NCI-H2196 treated with DMSO at 0.1 percent for 48 hours (cell line): ENCODE measurements around the gene PTGIR.

Experiments
- DNase-seq: peaks from one replicate; lab custom pipeline; 2025; ENCODE audit not compliant: unreplicated experiment; lab: John Stamatoyannopoulos, UW

The PTGIR gene

GRCh38 chr19:46601318-46602224, 23.3 kb downstream of the PTGIR start, which contains the start of gene CALM3:
Gene CALM3 (plus strand): TSS chr19:46601330. CDS start chr19:46601435, 105 bp downstream.
- DNase-seq, result no peak

GRCh38 chr19:46600384-46601317, 24.2 kb downstream of the PTGIR start:
- peak; percentile 97 for DNase-seq

GRCh38 chr19:46599716-46600373, 25.0 kb downstream of the PTGIR start:
- no peak for DNase-seq

GRCh38 chr19:46598372-46598917, 26.4 kb downstream of the PTGIR start:
- no peak for DNase-seq

- no peak for DNase-seq
Measured at GRCh38 chr19:46596008-46596407, 28.9 kb downstream of the PTGIR start.

DNA sequence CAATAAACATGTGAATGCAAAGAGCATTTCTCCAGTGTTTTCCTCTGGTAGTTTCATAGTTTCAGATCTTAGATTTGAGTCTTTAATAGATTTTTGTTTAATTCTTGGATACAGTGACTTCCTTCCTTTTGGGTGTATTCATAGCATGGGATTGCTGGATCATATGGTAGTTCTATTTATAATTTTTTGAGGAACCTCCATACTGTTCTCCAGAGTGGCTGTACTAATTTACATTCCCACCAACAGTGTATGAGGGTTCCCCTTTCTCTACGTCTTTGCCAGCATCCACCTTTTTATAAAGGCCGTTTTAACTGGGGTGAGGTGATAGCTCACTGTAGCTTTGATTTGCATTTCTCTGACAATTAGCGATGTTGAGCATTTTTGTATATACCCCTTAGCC, 33.0 kb downstream of the PTGIR start:
- DNase-seq, result no peak

- no peak for DNase-seq
Measured at GRCh38 chr19:46591254-46591653, 33.6 kb downstream of the PTGIR start.

- DNase-seq, result no peak
Measured at GRCh38 chr19:46587861-46588260, 37.0 kb downstream of the PTGIR start.

GRCh38 chr19:46586294-46586693, 38.6 kb downstream of the PTGIR start:
- DNase-seq, result no peak

DNA sequence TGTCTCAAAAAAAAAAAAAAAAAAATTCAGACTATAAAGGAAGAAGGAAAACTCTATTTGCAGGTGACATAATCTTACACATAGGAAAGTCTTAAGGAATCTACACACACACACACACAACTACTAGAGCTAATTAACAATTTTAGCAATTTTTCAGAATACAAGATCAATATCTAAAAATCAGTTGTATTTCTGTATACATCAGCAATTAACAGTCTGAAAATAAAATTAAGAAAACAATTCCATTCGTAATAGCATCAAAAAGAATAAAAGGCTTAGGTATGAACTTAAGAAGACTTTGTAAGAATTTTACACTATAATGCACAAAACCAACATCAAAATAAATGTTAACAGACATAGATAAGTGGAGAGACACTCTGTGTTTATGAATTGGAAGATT, 39.4 kb downstream of the PTGIR start:
- no peak for DNase-seq

DNA sequence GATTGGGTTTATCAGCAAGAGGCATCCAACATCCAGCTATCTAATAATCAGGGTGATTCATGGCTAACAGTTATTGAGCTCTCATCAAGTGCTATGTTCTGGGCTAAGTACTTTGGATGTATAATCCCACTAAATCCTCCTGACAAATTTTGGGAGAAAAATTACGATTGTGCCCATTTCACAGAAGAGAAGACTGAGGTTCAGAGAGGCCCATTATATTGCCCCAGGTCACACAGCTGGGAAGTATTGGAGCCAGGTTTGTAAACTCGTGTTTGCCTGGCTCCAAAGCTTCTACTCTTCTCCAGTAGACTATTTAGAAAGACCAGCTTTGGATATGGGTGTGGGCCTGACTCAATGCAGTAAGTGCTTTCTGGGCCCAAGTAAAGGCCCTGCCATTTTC, 44.6 kb downstream of the PTGIR start:
- DNase-seq, result no peak

DNA sequence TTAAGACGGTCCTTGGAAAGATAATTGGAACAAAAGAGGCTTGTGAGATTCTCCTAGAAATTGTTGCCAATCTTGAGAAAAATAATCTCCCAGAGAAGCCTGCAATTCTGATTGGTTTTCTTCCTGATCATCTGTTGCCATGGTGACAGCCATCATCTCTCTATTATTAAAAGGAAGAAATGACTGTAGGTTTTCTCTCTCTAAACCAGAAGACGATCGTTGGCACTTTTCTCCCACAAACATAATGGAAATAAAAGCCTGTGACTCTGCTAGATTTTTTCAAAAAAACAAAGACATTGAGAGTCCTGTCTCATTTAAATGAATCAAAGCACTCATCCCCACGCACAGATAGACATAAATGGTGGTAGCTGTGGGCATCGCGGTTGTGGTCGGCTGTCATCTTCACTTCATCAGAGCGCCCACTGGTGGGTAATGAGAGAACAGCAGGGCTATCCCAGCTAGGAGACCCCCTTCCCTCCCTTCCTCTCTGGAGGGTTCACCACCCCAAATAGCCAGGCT, 45.5 kb downstream of the PTGIR start:
- no peak for DNase-seq

DNA sequence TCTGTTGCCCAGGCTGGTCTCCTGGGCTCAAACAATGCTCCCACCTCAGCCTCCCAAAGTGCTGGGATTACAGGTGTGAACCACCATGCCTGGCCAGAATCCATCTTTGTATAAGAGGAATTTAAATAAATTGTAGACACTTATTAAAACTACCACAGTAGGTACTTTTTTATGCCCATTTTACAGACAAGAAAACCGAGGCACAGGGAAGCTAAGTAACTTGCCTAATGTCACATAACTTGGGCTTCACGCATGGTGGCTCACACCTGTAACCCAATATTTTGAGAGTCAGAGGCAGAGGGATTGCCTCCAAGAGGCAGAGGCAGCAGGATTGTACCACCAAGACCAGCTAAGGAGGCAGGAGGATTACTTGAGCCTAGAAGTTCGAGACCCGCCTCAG, 46.4 kb downstream of the PTGIR start:
- DNase-seq, result no peak

DNA sequence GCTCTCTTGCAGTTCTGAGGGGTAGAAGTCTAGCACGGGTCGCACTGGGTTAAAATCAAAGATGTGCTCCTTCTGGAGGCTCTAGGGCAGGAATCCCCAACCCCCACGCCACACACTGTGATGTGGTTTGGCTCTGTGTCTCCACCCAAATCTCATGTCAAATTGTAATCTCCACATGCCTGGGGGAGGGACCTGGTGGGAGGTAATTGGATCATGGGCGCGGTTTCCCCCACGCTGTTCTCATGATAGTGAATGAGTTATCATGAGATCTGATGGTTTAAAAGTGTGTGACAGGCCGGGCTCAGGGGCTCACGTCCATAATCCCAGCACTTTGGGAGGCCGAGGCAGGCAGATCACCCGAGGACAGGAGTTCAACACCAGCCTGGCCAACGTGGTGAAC, 50.4 kb downstream of the PTGIR start:
- no peak for DNase-seq

DNA sequence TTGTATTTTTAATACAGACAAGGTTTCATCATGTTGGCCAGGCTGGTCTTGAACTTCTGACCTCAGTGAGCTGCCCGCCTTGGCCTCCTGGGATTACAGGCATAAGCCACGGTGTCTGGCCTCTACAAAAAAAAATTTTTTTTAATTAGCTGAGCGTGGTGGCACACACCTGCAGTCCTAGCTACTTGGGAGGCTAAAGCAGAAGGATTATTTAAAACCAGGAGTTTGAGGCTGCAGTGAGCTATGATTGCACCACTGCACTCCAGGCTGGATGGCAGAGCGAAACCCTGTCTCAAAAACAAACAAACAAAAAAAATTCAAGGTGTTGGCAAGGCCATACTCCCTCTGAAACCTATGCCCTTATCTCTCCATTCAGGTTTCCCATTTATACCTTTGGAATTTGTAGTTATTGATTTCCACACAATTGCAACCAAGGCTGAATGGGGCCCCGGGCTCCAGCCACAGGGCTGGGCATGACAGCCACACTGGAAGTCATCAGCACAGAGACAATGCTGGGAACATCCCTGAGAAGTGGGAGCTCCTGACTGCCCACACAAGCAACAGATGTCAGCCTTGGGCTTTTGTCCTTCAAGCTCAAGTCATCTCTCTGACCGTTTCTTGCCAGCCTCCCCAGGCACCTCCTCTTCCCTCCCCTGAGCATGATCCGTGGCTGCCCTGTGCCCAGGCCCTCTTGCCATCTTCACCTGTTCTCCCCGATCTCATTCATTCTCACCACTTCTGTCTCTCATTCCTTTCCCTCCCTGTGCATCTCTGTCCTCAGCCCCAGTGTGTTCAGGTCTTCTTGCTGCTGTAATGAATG, 51.0 kb downstream of the PTGIR start:
- DNase-seq, result no peak

DNA sequence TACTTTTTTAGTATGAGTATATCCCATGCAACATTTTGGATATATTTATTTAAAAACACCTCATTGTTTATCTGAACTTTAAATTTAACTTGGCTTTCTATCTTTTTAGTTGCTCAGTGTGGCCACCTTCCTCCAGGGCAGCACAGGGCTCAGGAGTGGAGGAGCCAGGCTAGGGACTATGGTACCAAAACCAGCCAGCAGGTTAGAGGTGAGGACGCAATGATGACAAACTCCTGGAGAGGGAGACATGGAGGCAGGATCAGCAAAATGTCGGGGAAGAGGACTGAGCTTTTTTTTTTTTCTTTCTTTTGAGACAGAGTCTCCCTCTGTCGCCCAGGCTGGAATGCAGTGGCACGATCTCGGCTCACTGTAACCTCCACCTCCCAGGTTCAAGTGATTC, 53.4 kb downstream of the PTGIR start:
- no peak for DNase-seq
